ENCODE results near the gene GNPTAB.

GRCh38 chr12:101845137-101845711 is 14.5 kb upstream of the GNPTAB start:
- TF ChIP-seq PKNOX1 (IDR thresholded peaks at IDR 0.05) (no peak), TARDBP (IDR thresholded peaks at IDR 0.05) (no peak), CTBP1 (IDR thresholded peaks at IDR 0.05; ENCODE audit: borderline replicate concordance) (no peak), FOXK2 (IDR thresholded peaks at IDR 0.05) (no peak), SP1 (IDR thresholded peaks at IDR 0.05) (no peak), HDGF (IDR thresholded peaks at IDR 0.05; ENCODE audit: borderline replicate concordance) (no peak), ELF4 (IDR thresholded peaks at IDR 0.05) (no peak)
